Trophoblast cell (in vitro differentiated cells and primary cell): Measurements from ENCODE around the gene NT5DC3.

Source experiments
- DNase-seq, 2 donors: peaks; one replicate each; pipeline ENCODE4 v3.0.0-alpha.2; 2016
- H2AFZ ChIP-seq: 2 replicates; pipeline ENCODE4 v1.6.1; 2013; ENCODE audit warnings: low read length, moderate library complexity, mild to moderate bottlenecking; ENCODE audit not compliant: insufficient read depth, poor library complexity
- H2AK5ac ChIP-seq: 2 replicates; pipeline ENCODE4 v1.6.1; 2013; ENCODE audit warnings: mild to moderate bottlenecking, low read length
- H2BK120ac ChIP-seq: 2 replicates; pipeline ENCODE4 v1.6.1; 2013; ENCODE audit warnings: low read length, mild to moderate bottlenecking, moderate library complexity; ENCODE audit not compliant: insufficient read depth, poor library complexity
- H2BK12ac ChIP-seq: 2 replicates; pipeline ENCODE4 v1.6.1; 2013; ENCODE audit warnings: mild to moderate bottlenecking, low read length, moderate library complexity
- H2BK5ac ChIP-seq: 2 replicates; pipeline ENCODE4 v1.6.1; 2013; ENCODE audit warnings: low read length, low read depth, moderate library complexity, mild to moderate bottlenecking; ENCODE audit not compliant: poor library complexity
- H3K14ac ChIP-seq: 2 replicates; pipeline ENCODE4 v1.6.1; 2013; ENCODE audit warnings: mild to moderate bottlenecking, low read length
- H3K18ac ChIP-seq: 2 replicates; pipeline ENCODE4 v1.6.1; 2013; ENCODE audit warnings: mild to moderate bottlenecking, low read length
- H3K23ac ChIP-seq: 2 replicates; pipeline ENCODE4 v1.6.1; 2013; ENCODE audit warnings: low read length
- H3K27ac ChIP-seq: 2 replicates; pipeline ENCODE4 v1.5.1; 2013; ENCODE audit warnings: low read depth, mild to moderate bottlenecking, inconsistent platforms, low read length, moderate library complexity
- H3K27me3 ChIP-seq: 2 replicates; pipeline ENCODE4 v1.6.1; 2013; ENCODE audit warnings: inconsistent platforms, mild to moderate bottlenecking, low read length, moderate library complexity; ENCODE audit not compliant: insufficient read depth
- H3K36me3 ChIP-seq, 2 experiments: 1 replicate in 1 of 2; 2 replicates in 1 of 2; pipeline ENCODE4 v1.6.1; 2013; ENCODE audit warnings: low read length in 2 of 2, mild to moderate bottlenecking in 2 of 2, moderate library complexity in 1 of 2; ENCODE audit not compliant: insufficient read depth in 2 of 2, control insufficient read depth in 1 of 2
- H3K4ac ChIP-seq: 2 replicates; pipeline ENCODE4 v1.6.1; 2013; ENCODE audit warnings: low read depth, mild to moderate bottlenecking, low read length, moderate library complexity
- H3K4me1 ChIP-seq, 2 experiments: 1 replicate in 1 of 2; 2 replicates in 1 of 2; pipeline ENCODE4 v1.6.1; 2013; ENCODE audit warnings: low read length in 2 of 2, mild to moderate bottlenecking in 2 of 2, moderate library complexity in 1 of 2; ENCODE audit not compliant: insufficient read depth in 2 of 2, control insufficient read depth in 1 of 2
- H3K4me2 ChIP-seq: 2 replicates; pipeline ENCODE4 v1.6.1; 2013; ENCODE audit warnings: inconsistent platforms, mild to moderate bottlenecking, low read length, moderate library complexity
- H3K4me3 ChIP-seq: 2 replicates; pipeline ENCODE4 v1.5.1; 2013; ENCODE audit warnings: mild to moderate bottlenecking, low read depth, low read length, inconsistent platforms
- H3K79me1 ChIP-seq: one replicate; pipeline ENCODE4 v1.6.1; 2013; ENCODE audit warnings: low read length
- H3K79me2 ChIP-seq: 2 replicates; pipeline ENCODE4 v1.6.1; 2013; ENCODE audit warnings: low read length, mild to moderate bottlenecking; ENCODE audit not compliant: control insufficient read depth, insufficient read depth, poor library complexity
- H3K9ac ChIP-seq: 2 replicates; pipeline ENCODE4 v1.6.1; 2013; ENCODE audit warnings: mild to moderate bottlenecking, low read length
- H3K9me3 ChIP-seq: 2 replicates; pipeline ENCODE4 v1.6.1; 2013; ENCODE audit warnings: low read depth, mild to moderate bottlenecking, control low read depth, inconsistent platforms, low read length; ENCODE audit not compliant: insufficient read depth
- H4K12ac ChIP-seq: 2 replicates; pipeline ENCODE4 v1.6.1; 2013; ENCODE audit warnings: low read depth, mild to moderate bottlenecking, low read length, moderate library complexity
- H4K8ac ChIP-seq: 2 replicates; pipeline ENCODE4 v1.6.1; 2013; ENCODE audit warnings: low read depth, mild to moderate bottlenecking, low read length, moderate library complexity
- H4K91ac ChIP-seq: one replicate; pipeline ENCODE4 v1.6.1; 2013; ENCODE audit warnings: low read depth, mild to moderate bottlenecking, low read length, moderate library complexity
- WGBS: extraction: QIAGEN DNeasy Blood & Tissue Kit; methylation state at CpG from one replicate; pipeline ENCODE4 v1.1.7; 2013; ENCODE audit warnings: missing lambda C conversion rate; ENCODE audit not compliant: insufficient read length, insufficient coverage; ENCODE audit errors: extremely low coverage; 5-methylcytosine and 5-hydroxymethylcytosine counted together

The NT5DC3 gene

DNA sequence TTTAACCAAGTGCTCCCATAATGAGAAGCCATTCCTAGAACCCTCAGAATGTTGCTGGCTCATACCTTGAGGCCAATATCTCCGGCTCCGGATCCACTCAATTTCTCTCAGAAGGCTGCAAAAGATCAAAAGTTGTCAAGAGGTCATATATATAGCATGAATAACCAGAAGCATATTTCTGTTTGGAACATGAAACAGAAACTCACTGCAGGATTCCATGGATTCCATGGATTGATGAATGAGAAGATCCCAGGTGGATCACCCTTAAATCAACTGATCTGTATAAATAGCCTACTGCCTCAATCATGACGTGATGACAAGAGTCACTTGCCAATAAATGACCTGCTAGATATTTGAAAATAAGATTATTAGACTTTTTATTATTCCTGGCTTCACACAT, 3.3 kb upstream of the NT5DC3 start:
- Histone ChIP-seq H3K14ac (no peak overlapping the region), H3K4me2 (no peak overlapping the region), H4K91ac (no peak overlapping the region), H2AFZ (no peak overlapping the region), H3K79me2 (no peaks in the 10 kb centered on the region), H2AK5ac (no peak overlapping the region), H3K27ac (no peak overlapping the region), H2BK120ac (no peak overlapping the region), H3K9me3 (no peaks in the 10 kb centered on the region), H4K8ac (no peak overlapping the region), H3K4me3 (no peak overlapping the region), H3K4ac (no peak overlapping the region), H3K4me1 (peaks cover 4 to 6% of the 10 kb centered on the region in 2 experiments), H3K27me3 (peaks cover 3% of the 10 kb centered on the region), H4K12ac (no peak overlapping the region), H3K9ac (no peak overlapping the region), H2BK5ac (no peak overlapping the region), H3K23ac (no peak overlapping the region), H3K36me3 (no peaks in the 10 kb centered on the region), H3K79me1 (peaks cover 5% of the 10 kb centered on the region), H3K18ac (no peak overlapping the region), H2BK12ac (no peak overlapping the region)
- WGBS = no CpG with 5 or more reads among the region's 3 CpGs
- DNase-seq = peak in 1 of 2 donors; percentile 35

DNA sequence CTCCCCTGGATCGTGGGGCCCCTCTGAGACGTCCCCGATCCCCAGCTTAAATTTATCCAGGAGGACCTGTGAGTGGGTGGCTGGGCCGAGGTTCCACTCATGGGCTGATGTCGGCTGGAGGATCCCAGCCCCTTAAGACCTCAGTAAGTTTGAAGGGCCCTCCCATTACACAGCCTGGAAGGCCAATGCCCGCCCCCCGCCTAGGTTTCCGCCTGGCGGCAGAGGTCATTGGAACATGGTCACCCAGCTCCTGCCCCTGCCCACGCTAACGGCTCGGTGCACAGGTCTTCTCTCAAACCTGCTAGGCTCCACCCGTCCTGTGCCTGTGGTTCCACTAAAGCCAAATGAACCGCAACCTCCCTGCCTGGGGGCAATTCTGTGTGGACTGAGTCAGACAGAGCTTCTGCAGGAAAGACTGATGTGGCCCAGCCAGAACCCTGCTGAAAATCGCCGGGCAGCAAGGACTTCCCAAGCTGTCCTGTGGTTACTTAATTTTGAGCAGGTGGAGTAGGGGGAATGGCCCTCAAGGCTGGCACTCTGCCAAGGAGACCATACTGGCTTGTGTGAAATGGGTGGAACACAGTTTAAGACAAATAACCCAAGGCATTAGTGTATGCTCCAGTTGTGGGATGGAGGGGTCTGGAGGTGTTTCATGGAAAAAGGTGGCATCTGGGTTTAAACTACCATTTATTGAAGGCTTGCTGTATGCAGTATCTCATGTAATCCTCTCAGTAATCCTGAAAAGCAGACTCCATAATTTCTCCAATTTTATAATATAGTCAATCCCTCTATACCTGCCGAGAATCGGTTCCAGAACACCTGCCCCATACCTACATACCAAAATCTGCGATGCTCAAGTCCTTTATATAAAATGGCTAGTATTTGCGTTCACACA, 903 bp upstream of the NT5DC3 start:
- H3K9ac ChIP-seq = no peak overlapping the region
- no peak overlapping the region for H3K4ac ChIP-seq
- H4K8ac ChIP-seq = no peak overlapping the region
- no peak overlapping the region for H2BK12ac ChIP-seq
- H3K4me2 ChIP-seq = peak overlapping the region; percentile 84
- H3K27ac ChIP-seq = peak overlapping the region; percentile 7
- no peak overlapping the region for H2AK5ac ChIP-seq
- no peaks in the 10 kb centered on the region for H3K79me2 ChIP-seq
- peaks cover 3% of the 10 kb centered on the region for H3K27me3 ChIP-seq
- H3K36me3 ChIP-seq = no peaks in the 10 kb centered on the region
- peaks cover 5% of the 10 kb centered on the region for H3K79me1 ChIP-seq
- peak overlapping the region; percentile 83 for H3K4me3 ChIP-seq
- peaks cover 4 to 6% of the 10 kb centered on the region in 2 experiments for H3K4me1 ChIP-seq
- peak; percentile 99 for DNase-seq
- H2BK5ac ChIP-seq = no peak overlapping the region
- no peaks in the 10 kb centered on the region for H3K9me3 ChIP-seq
- H3K18ac ChIP-seq = no peak overlapping the region
- H4K12ac ChIP-seq = no peak overlapping the region
- H2BK120ac ChIP-seq = no peak overlapping the region
- no peak overlapping the region for H3K14ac ChIP-seq
- H2AFZ ChIP-seq = peak overlapping the region; percentile 53
- H3K23ac ChIP-seq = no peak overlapping the region
- H4K91ac ChIP-seq = no peak overlapping the region
- no CpG with 5 or more reads among the region's 20 CpGs for WGBS

DNA sequence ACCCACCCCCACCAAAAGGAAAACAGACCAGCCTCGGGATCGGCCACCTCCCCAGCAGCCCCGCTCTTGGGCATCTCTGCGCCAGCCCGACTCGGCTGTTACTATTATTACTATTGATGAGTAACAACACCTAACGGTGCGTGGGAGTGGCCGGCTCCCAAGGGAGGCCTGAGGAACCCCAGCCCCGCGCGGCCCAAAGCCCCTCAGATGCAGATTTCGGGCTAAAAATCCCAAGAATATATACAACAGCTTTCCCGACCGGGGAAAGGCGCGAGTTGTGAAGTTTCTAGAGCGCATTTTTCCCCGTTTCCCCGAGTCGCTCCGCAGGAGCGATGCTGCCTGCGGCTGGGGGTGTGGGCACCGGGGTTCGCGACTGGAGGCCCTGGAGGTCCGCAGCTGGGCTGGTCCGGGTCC, 565 bp downstream of the NT5DC3 start:
- Histone ChIP-seq H3K79me1 (peaks cover 5% of the 10 kb centered on the region), H3K9me3 (no peaks in the 10 kb centered on the region), H3K27me3 (peaks cover 3% of the 10 kb centered on the region), H2BK5ac (no peak overlapping the region), H4K8ac (peak overlapping the region; percentile 9), H3K4ac (peak overlapping the region; percentile 24), H3K4me2 (peak overlapping the region; percentile 97), H2BK120ac (no peak overlapping the region), H3K18ac (peak overlapping the region; percentile 72), H2AK5ac (no peak overlapping the region), H3K4me1 (peaks cover 4 to 6% of the 10 kb centered on the region in 2 experiments), H3K36me3 (no peaks in the 10 kb centered on the region), H2AFZ (peak overlapping the region; percentile 61), H3K4me3 (peak overlapping the region; percentile 90), H3K9ac (peak overlapping the region; percentile 86), H4K12ac (peak overlapping the region; percentile 40), H4K91ac (peak overlapping the region; percentile 59), H2BK12ac (peak overlapping the region; percentile 8), H3K27ac (no peak overlapping the region), H3K79me2 (no peaks in the 10 kb centered on the region), H3K14ac (peak overlapping the region; percentile 77), H3K23ac (no peak overlapping the region)
- peak in 1 of 2 donors; percentile 31 for DNase-seq
- no CpG with 5 or more reads among the region's 29 CpGs for WGBS

DNA sequence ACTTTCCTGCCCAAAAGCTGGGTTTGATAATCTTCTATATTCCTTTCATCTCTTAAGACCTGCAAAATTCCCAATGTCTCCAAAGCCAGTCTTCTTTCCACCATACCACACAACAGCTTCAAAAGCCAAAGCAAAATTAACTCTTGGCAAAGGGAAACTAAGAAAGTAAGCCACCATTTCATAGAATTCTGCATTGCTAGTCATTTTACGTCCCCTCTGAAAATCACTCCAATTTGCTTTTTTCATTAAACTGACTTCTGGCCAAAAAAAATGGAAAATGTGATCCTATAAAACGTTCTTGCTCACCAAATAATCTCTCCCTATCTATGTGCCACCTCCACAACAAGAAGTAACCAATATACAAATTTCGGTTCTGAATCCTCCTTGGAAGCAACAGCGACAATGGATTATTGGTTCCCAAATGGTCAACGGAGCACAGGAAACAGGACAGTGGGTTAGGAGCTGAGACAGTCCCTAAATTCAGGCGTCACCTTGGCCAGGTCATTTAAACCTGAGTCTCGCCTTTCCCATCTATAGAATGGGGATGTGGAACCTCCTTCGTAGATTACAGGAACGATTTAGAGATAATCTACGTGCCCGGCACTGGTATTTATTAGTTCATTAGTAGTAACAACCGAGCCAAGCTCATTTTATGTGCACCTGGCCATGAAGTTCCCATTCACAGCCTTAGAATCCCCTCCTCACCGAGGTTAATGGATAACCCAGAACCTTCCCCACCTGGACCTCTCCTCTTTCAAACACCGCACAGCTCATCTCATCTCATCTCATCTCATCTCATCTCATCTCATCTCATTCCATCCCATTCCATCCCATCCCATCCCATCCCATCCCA, 1.2 kb downstream of the NT5DC3 start:
- no peak overlapping the region for H3K23ac ChIP-seq
- H3K27ac ChIP-seq = no peak overlapping the region
- H3K4me3 ChIP-seq = peak overlapping the region; percentile 90
- no peak overlapping the region for H2AK5ac ChIP-seq
- H3K79me1 ChIP-seq = peaks cover 5% of the 10 kb centered on the region
- H3K4me2 ChIP-seq = peak overlapping the region; percentile 97
- H3K9me3 ChIP-seq = no peaks in the 10 kb centered on the region
- peaks cover 3% of the 10 kb centered on the region for H3K27me3 ChIP-seq
- DNase-seq = no peak
- H2BK5ac ChIP-seq = no peak overlapping the region
- no peak overlapping the region for H4K12ac ChIP-seq
- no peaks in the 10 kb centered on the region for H3K79me2 ChIP-seq
- H3K18ac ChIP-seq = no peak overlapping the region
- no peak overlapping the region for H2BK12ac ChIP-seq
- WGBS = no CpG with 5 or more reads among the region's 14 CpGs
- H4K8ac ChIP-seq = no peak overlapping the region
- H2BK120ac ChIP-seq = no peak overlapping the region
- no peak overlapping the region for H2AFZ ChIP-seq
- H3K36me3 ChIP-seq = no peaks in the 10 kb centered on the region
- no peak overlapping the region for H3K14ac ChIP-seq
- H3K9ac ChIP-seq = no peak overlapping the region
- peak overlapping the region; percentile 57 for H3K4ac ChIP-seq
- peaks cover 4 to 6% of the 10 kb centered on the region in 2 experiments for H3K4me1 ChIP-seq
- H4K91ac ChIP-seq = no peak overlapping the region
